HG03457 (cell line): ENCODE results near the gene RPS18.
A peak's percentile ranks its signal among the peaks of the same experiment; 100 is the strongest.
"Not testable (repeated sequence)": the region's sequence is repeated elsewhere in the genome, so short reads cannot be mapped to it uniquely, and the experiment has no call there.

ENCODE experiments used
- ATAC-seq: cut with Tn5 transposase; IDR thresholded peaks from one replicate; pipeline ENCODE4 v1.9.1; 2021; ENCODE audit warnings: moderate number of reproducible peaks; ENCODE audit not compliant: unreplicated experiment

The RPS18 gene

GRCh38 chr6:33272275-33273128 lies 627 bp downstream of the RPS18 start:
- ATAC-seq: peak; percentile 1

- ATAC-seq: no peak
These were observed 1.5 kb downstream of the RPS18 start for GRCh38 chr6:33273129-33273923.

GRCh38 chr6:33273924-33274902 lies 2.3 kb downstream of the RPS18 start:
- ATAC-seq: no peak

- ATAC-seq: not testable (repeated sequence)
These were observed 4.1 kb downstream of the RPS18 start for GRCh38 chr6:33275795-33276580.

- no peak for ATAC-seq
These were observed 4.6 kb downstream of the RPS18 start for GRCh38 chr6:33276581-33276863.

- ATAC-seq: peak; percentile 36
These were observed 5.2 kb downstream of the RPS18 start, which contains the start of gene B3GALT4 for GRCh38 chr6:33276864-33277662. B3GALT4 (plus strand) TSS chr6:33277123; CDS start chr6:33277420, 297 bp downstream.

GRCh38 chr6:33277663-33278391 lies 6.0 kb downstream of the RPS18 start:
- no peak for ATAC-seq

GRCh38 chr6:33278392-33278741 lies 6.5 kb downstream of the RPS18 start:
- ATAC-seq: no peak

GRCh38 chr6:33278810-33279209 lies 6.9 kb downstream of the RPS18 start:
- no peak for ATAC-seq

GRCh38 chr6:33279257-33279695 lies 7.4 kb downstream of the RPS18 start:
- ATAC-seq: no peak

GRCh38 chr6:33279971-33280511 lies 8.2 kb downstream of the RPS18 start:
- ATAC-seq: no peak

- no peak for ATAC-seq
These were observed 8.7 kb downstream of the RPS18 start for GRCh38 chr6:33280539-33280938.

- not testable (repeated sequence) for ATAC-seq
These were observed 13.3 kb downstream of the RPS18 start for GRCh38 chr6:33285214-33285613.

GRCh38 chr6:33286946-33287914 lies 15.4 kb downstream of the RPS18 start:
- no peak for ATAC-seq

GRCh38 chr6:33288141-33288920 lies 16.5 kb downstream of the RPS18 start:
- ATAC-seq: no peak
